Activated CD4-positive, alpha-beta T cell treated with anti-CD3 and anti-CD28 coated beads, Interleukin-2, amount 10 ng/mL, durations not matched to agents 7 days and 5 days (primary cell): ENCODE measurements around the gene CEP120. TPM values are rescaled to one million over a fixed set of nuclear protein-coding genes. Genes with fewer than 3 reads are reported as not detected.
A peak's percentile ranks its signal among the peaks of the same experiment; 100 is the strongest.

Experiments used
- CTCF ChIA-PET: fragments of 350-600 bp; sonication (Branson Sonifier 250); formaldehyde crosslinking; loops from one replicate; lab custom pipeline; 2021; ENCODE audit warnings: antibody characterized with exemption; lab: Charles Lee
- POLR2A ChIA-PET: fragments of 350-600 bp; sonication (Branson Sonifier 250); formaldehyde crosslinking; loops from one replicate; lab custom pipeline; 2021; ENCODE audit warnings: antibody characterized with exemption; lab: Charles Lee
- DNase-seq: peaks from one replicate; pipeline ENCODE4 v3.0.0-alpha.2; 2020
- H3K27ac Mint-ChIP-seq: one replicate; pipeline ENCODE4 v1.8.0; 2021; ENCODE audit warnings: mild to moderate bottlenecking, moderate library complexity, mixed read lengths
- H3K27me3 Mint-ChIP-seq: one replicate; pipeline ENCODE4 v1.8.0; 2021; ENCODE audit warnings: mixed read lengths
- H3K36me3 Mint-ChIP-seq: one replicate; pipeline ENCODE4 v1.8.0; 2021; ENCODE audit warnings: low read depth, mixed read lengths
- H3K4me1 Mint-ChIP-seq: one replicate; pipeline ENCODE4 v1.8.0; 2021; ENCODE audit warnings: mixed read lengths
- H3K4me3 Mint-ChIP-seq: one replicate; pipeline ENCODE4 v1.8.0; 2021; ENCODE audit warnings: mild to moderate bottlenecking, moderate library complexity, mixed read lengths
- H3K9me3 Mint-ChIP-seq: one replicate; pipeline ENCODE4 v1.8.0; 2021; ENCODE audit warnings: mixed read lengths
- total RNA-seq, 2 experiments: library from RNA; stranded (reverse); gene quantifications; one replicate each; pipeline ENCODE4 v1.2.3, GENCODE V29; 2021

Gene CEP120
- total RNA-seq, 2 experiments from 2014 or later, result 31.4 to 31.7 TPM

- CTCF ChIA-PET, result interaction anchor here (2.0 to 2.3 kb wide), 2 partner anchors 12 to 28 kb away, joined by 7 read pairs; partner anchors contain the start of gene CEP120
- Mint-ChIP-seq H3K27ac (no peak overlapping the region), H3K4me3 (no peak overlapping the region), H3K27me3 (no peaks in the 10 kb centered on the region), H3K9me3 (no peaks in the 10 kb centered on the region), H3K4me1 (peaks cover 25% of the 10 kb centered on the region), H3K36me3 (peaks cover 3% of the 10 kb centered on the region)
- DNase-seq, result no peak
- POLR2A ChIA-PET, result no interaction called here
Observed at GRCh38 chr5:123450640-123451039, 27.4 kb upstream of the CEP120 start.

GRCh38 chr5:123450114-123450513 is 26.9 kb upstream of the CEP120 start:
- ChIA-PET CTCF (interaction anchor here (2.0 kb wide), 1 partner anchor 27 kb away, joined by 7 read pairs; the partner anchor contains the start of gene CEP120), POLR2A (no interaction called here)
- no peak for DNase-seq
- H3K27me3 Mint-ChIP-seq, result no peaks in the 10 kb centered on the region
- H3K27ac Mint-ChIP-seq, result no peak overlapping the region
- H3K9me3 Mint-ChIP-seq, result no peaks in the 10 kb centered on the region
- peaks cover 3% of the 10 kb centered on the region for H3K36me3 Mint-ChIP-seq
- H3K4me1 Mint-ChIP-seq, result peaks cover 25% of the 10 kb centered on the region
- no peak overlapping the region for H3K4me3 Mint-ChIP-seq

- Mint-ChIP-seq H3K4me1 (peaks cover 25% of the 10 kb centered on the region), H3K9me3 (no peaks in the 10 kb centered on the region), H3K27ac (no peak overlapping the region), H3K4me3 (no peak overlapping the region), H3K36me3 (peaks cover 3% of the 10 kb centered on the region), H3K27me3 (no peaks in the 10 kb centered on the region)
- ChIA-PET CTCF (interaction anchor here (2.0 kb wide), 1 partner anchor 27 kb away, joined by 7 read pairs; the partner anchor contains the start of gene CEP120), POLR2A (no interaction called here)
- no peak for DNase-seq
Observed at GRCh38 chr5:123449424-123449974, 26.3 kb upstream of the CEP120 start.

GRCh38 chr5:123448743-123449142 is 25.5 kb upstream of the CEP120 start:
- Mint-ChIP-seq H3K9me3 (no peaks in the 10 kb centered on the region), H3K4me3 (no peak overlapping the region), H3K36me3 (peaks cover 3% of the 10 kb centered on the region), H3K27me3 (no peaks in the 10 kb centered on the region), H3K4me1 (peaks cover 25% of the 10 kb centered on the region), H3K27ac (no peak overlapping the region)
- POLR2A ChIA-PET, result no interaction called here
- no peak for DNase-seq
- CTCF ChIA-PET, result no interaction called here

- H3K4me1 Mint-ChIP-seq, result peaks cover 25% of the 10 kb centered on the region
- peak overlapping the region; percentile 25 for H3K4me3 Mint-ChIP-seq
- no peaks in the 10 kb centered on the region for H3K27me3 Mint-ChIP-seq
- peak overlapping the region; percentile 82 for H3K27ac Mint-ChIP-seq
- ChIA-PET POLR2A (no interaction called here), CTCF (no interaction called here)
- no peaks in the 10 kb centered on the region for H3K9me3 Mint-ChIP-seq
- H3K36me3 Mint-ChIP-seq, result peaks cover 3% of the 10 kb centered on the region
- peak; percentile 44 for DNase-seq
Observed at GRCh38 chr5:123448017-123448617, 24.9 kb upstream of the CEP120 start.

GRCh38 chr5:123444016-123444415 is 20.8 kb upstream of the CEP120 start:
- Mint-ChIP-seq H3K27me3 (no peaks in the 10 kb centered on the region), H3K9me3 (no peaks in the 10 kb centered on the region), H3K4me1 (peaks cover 35% of the 10 kb centered on the region), H3K4me3 (no peak overlapping the region), H3K27ac (no peak overlapping the region), H3K36me3 (peaks cover 3% of the 10 kb centered on the region)
- ChIA-PET POLR2A (no interaction called here), CTCF (interaction anchor here (0.5 to 1.6 kb wide), 3 partner anchors 17 to 69 kb away, joined by 3 to 5 read pairs (median 5); partner anchors contain the start of gene CEP120)
- no peak for DNase-seq

GRCh38 chr5:123441408-123441807 is 18.2 kb upstream of the CEP120 start:
- DNase-seq, result no peak
- CTCF ChIA-PET, result interaction anchor here (0.7 to 2.9 kb wide), 7 partner anchors 9 to 57 kb away, joined by 3 to 20 read pairs (median 4); partner anchors contain the start of gene CEP120
- POLR2A ChIA-PET, result interaction anchor here (1.2 kb wide), 2 partner anchors 18 to 70 kb away, joined by 3 to 5 read pairs; partner anchors contain the start of genes CEP120 and CSNK1G3
- Mint-ChIP-seq H3K27ac (no peak overlapping the region), H3K4me3 (no peak overlapping the region), H3K27me3 (no peaks in the 10 kb centered on the region), H3K36me3 (no peaks in the 10 kb centered on the region), H3K9me3 (no peaks in the 10 kb centered on the region), H3K4me1 (peaks cover 26% of the 10 kb centered on the region)

- Mint-ChIP-seq H3K27ac (no peak overlapping the region), H3K9me3 (no peaks in the 10 kb centered on the region), H3K4me3 (no peak overlapping the region), H3K4me1 (peaks cover 24% of the 10 kb centered on the region), H3K27me3 (no peaks in the 10 kb centered on the region), H3K36me3 (no peaks in the 10 kb centered on the region)
- POLR2A ChIA-PET, result interaction anchor here (1.2 kb wide), 2 partner anchors 18 to 71 kb away, joined by 3 to 5 read pairs; partner anchors contain the start of genes CEP120 and CSNK1G3
- CTCF ChIA-PET, result interaction anchor here (1.1 to 2.9 kb wide), 6 partner anchors 11 to 58 kb away, joined by 3 to 20 read pairs (median 5); partner anchors contain the start of gene CEP120
- no peak for DNase-seq
Observed at GRCh38 chr5:123440456-123441181, 17.4 kb upstream of the CEP120 start.

- no peaks in the 10 kb centered on the region for H3K27me3 Mint-ChIP-seq
- no peaks in the 10 kb centered on the region for H3K36me3 Mint-ChIP-seq
- ChIA-PET POLR2A (no interaction called here), CTCF (interaction anchor here (1.1 to 2.5 kb wide), 2 partner anchors 16 to 20 kb away, joined by 3 to 20 read pairs; partner anchors contain the start of gene CEP120)
- no peak overlapping the region for H3K27ac Mint-ChIP-seq
- H3K4me1 Mint-ChIP-seq, result peaks cover 24% of the 10 kb centered on the region
- H3K4me3 Mint-ChIP-seq, result no peak overlapping the region
- H3K9me3 Mint-ChIP-seq, result no peaks in the 10 kb centered on the region
- no peak for DNase-seq
Observed at GRCh38 chr5:123439709-123440108, 16.5 kb upstream of the CEP120 start.

GRCh38 chr5:123438902-123439301 is 15.7 kb upstream of the CEP120 start:
- Mint-ChIP-seq H3K9me3 (no peaks in the 10 kb centered on the region), H3K4me3 (no peak overlapping the region), H3K4me1 (peaks cover 24% of the 10 kb centered on the region), H3K27me3 (no peaks in the 10 kb centered on the region), H3K36me3 (no peaks in the 10 kb centered on the region), H3K27ac (no peak overlapping the region)
- CTCF ChIA-PET, result interaction anchor here (2.0 kb wide), 1 partner anchor 15 kb away, joined by 13 read pairs; the partner anchor contains the start of gene CEP120
- POLR2A ChIA-PET, result no interaction called here
- peak; percentile 24 for DNase-seq

- Mint-ChIP-seq H3K27ac (no peak overlapping the region), H3K9me3 (no peaks in the 10 kb centered on the region), H3K4me3 (no peak overlapping the region), H3K27me3 (no peaks in the 10 kb centered on the region), H3K36me3 (no peaks in the 10 kb centered on the region), H3K4me1 (peaks cover 24% of the 10 kb centered on the region)
- DNase-seq, result no peak
- POLR2A ChIA-PET, result interaction anchor here (0.9 kb wide), 1 partner anchor 15 kb away, joined by 8 read pairs; the partner anchor contains the start of gene CEP120
- CTCF ChIA-PET, result interaction anchor here (2.0 kb wide), 1 partner anchor 15 kb away, joined by 13 read pairs; the partner anchor contains the start of gene CEP120
Observed at GRCh38 chr5:123438244-123438643, 15.0 kb upstream of the CEP120 start.

- peaks cover 17% of the 10 kb centered on the region for H3K4me1 Mint-ChIP-seq
- no peaks in the 10 kb centered on the region for H3K27me3 Mint-ChIP-seq
- H3K4me3 Mint-ChIP-seq, result no peak overlapping the region
- DNase-seq, result no peak
- ChIA-PET CTCF (interaction anchor here (1.3 kb wide), 1 partner anchor 12 kb away, joined by 7 read pairs; no protein-coding TSS in a partner anchor), POLR2A (interaction anchor here (1.0 kb wide), 1 partner anchor 12 kb away, joined by 4 read pairs; no protein-coding TSS in a partner anchor)
- no peaks in the 10 kb centered on the region for H3K9me3 Mint-ChIP-seq
- no peaks in the 10 kb centered on the region for H3K36me3 Mint-ChIP-seq
- H3K27ac Mint-ChIP-seq, result no peak overlapping the region
Observed at GRCh38 chr5:123436201-123436600, 13.0 kb upstream of the CEP120 start.
